Astrocyte of the cerebellum (primary cell): Measurements from ENCODE around the gene FBLN2.

ENCODE experiments used
- DNase-seq: peaks from one replicate; pipeline ENCODE4 v3.0.0-alpha.2; 2011; ENCODE audit warnings: low read depth
- H3K4me3 ChIP-seq: 2 replicates; pipeline ENCODE4 v1.5.1; 2011; ENCODE audit warnings: mild to moderate bottlenecking, low read depth, low read length, moderate library complexity
- CTCF ChIP-seq: IDR thresholded peaks from 2 replicates; pipeline ENCODE4 v1.5.1; 2012; ENCODE audit warnings: low read length, low read depth, moderate library complexity, mild to moderate bottlenecking; ENCODE audit errors: missing control alignments
- in situ Hi-C: cut with HindIII; loops from 2 replicates; pipeline ENCODE4 v1.10.0; 2017; ENCODE audit warnings: low sequenced_read_pairs

The FBLN2 gene

GRCh38 chr3:13552857-13553652 is 4.1 kb downstream of the FBLN2 start:
- DNase-seq = no peak
- no peak for TF ChIP-seq CTCF
- H3K4me3 ChIP-seq = no peak overlapping the region
- in situ Hi-C loops = no loop called here

GRCh38 chr3:13553686-13554085 is 4.8 kb downstream of the FBLN2 start:
- TF ChIP-seq CTCF = no peak
- DNase-seq = no peak
- H3K4me3 ChIP-seq = no peak overlapping the region
- in situ Hi-C loops = no loop called here

GRCh38 chr3:13555753-13556152 is 6.8 kb downstream of the FBLN2 start:
- no peak for TF ChIP-seq CTCF
- in situ Hi-C loops = no loop called here
- H3K4me3 ChIP-seq = no peak overlapping the region
- no peak for DNase-seq

GRCh38 chr3:13556207-13556606 is 7.3 kb downstream of the FBLN2 start:
- no peak overlapping the region for H3K4me3 ChIP-seq
- no peak for DNase-seq
- in situ Hi-C loops = no loop called here
- TF ChIP-seq CTCF = no peak

GRCh38 chr3:13556917-13557316 is 8.0 kb downstream of the FBLN2 start:
- H3K4me3 ChIP-seq = no peak overlapping the region
- in situ Hi-C loops = no loop called here
- DNase-seq = no peak
- TF ChIP-seq CTCF = no peak

- no peak for TF ChIP-seq CTCF
- DNase-seq = no peak
- H3K4me3 ChIP-seq = no peak overlapping the region
- in situ Hi-C loops = no loop called here
Measured at GRCh38 chr3:13557417-13557816, 8.5 kb downstream of the FBLN2 start.

GRCh38 chr3:13557926-13558325 is 9.0 kb downstream of the FBLN2 start:
- TF ChIP-seq CTCF = no peak
- no peak overlapping the region for H3K4me3 ChIP-seq
- in situ Hi-C loops = no loop called here
- DNase-seq = no peak
